KMS-11 (cell line): Measurements from ENCODE around the gene WDR62.

Source experiments
- H2AFZ ChIP-seq: fragments of 200-600 bp; sonication (generic); 2 replicates; pipeline ENCODE4 v1.6.1; 2016; ENCODE audit warnings: antibody characterized with exemption, mixed run types, low read depth
- H3K27ac ChIP-seq: fragments of 200-600 bp; sonication (generic); 2 replicates; pipeline ENCODE4 v1.6.1; 2016; ENCODE audit warnings: mild to moderate bottlenecking, mixed run types
- H3K27me3 ChIP-seq: fragments of 200-600 bp; sonication (generic); 2 replicates; pipeline ENCODE4 v1.6.1; 2017; ENCODE audit warnings: mild to moderate bottlenecking, low read depth, mixed run types, moderate library complexity; ENCODE audit not compliant: insufficient read depth
- H3K36me3 ChIP-seq: fragments of 200-600 bp; sonication (generic); 2 replicates; pipeline ENCODE4 v1.6.1; 2017; ENCODE audit warnings: mild to moderate bottlenecking, mixed run types; ENCODE audit not compliant: insufficient read depth
- H3K4me1 ChIP-seq: fragments of 200-600 bp; sonication (generic); 2 replicates; pipeline ENCODE4 v1.6.1; 2016; ENCODE audit warnings: mild to moderate bottlenecking, low read depth, mixed run types; ENCODE audit not compliant: poor library complexity, severe bottlenecking
- H3K4me2 ChIP-seq: fragments of 200-600 bp; sonication (generic); 2 replicates; pipeline ENCODE4 v1.7.0; 2016; ENCODE audit warnings: mild to moderate bottlenecking, mixed run types
- H3K4me3 ChIP-seq: fragments of 200-600 bp; sonication (generic); IDR thresholded peaks from 2 replicates; pipeline ENCODE4 v1.6.1; 2017; ENCODE audit warnings: low read depth, low read length, mixed read lengths; ENCODE audit not compliant: insufficient read depth
- H3K79me2 ChIP-seq: fragments of 200-600 bp; sonication (generic); 2 replicates; pipeline ENCODE4 v1.6.1; 2016; ENCODE audit warnings: low read depth, mixed run types; ENCODE audit not compliant: insufficient read depth
- H3K9ac ChIP-seq: fragments of 200-600 bp; sonication (generic); 2 replicates; pipeline ENCODE4 v1.6.1; 2016; ENCODE audit warnings: mild to moderate bottlenecking, mixed run types
- H4K20me1 ChIP-seq: fragments of 200-600 bp; sonication (generic); 2 replicates; pipeline ENCODE4 v1.6.1; 2016; ENCODE audit warnings: mild to moderate bottlenecking, mixed run types; ENCODE audit not compliant: insufficient read depth
- TF ChIP-seq, protein P1 (sequence below): fragments of 200-600 bp; sonication (generic); conservative IDR thresholded peaks from 2 replicates; pipeline ENCODE4 v1.6.1; 2017; ENCODE audit warnings: low read depth, mild to moderate bottlenecking, antibody characterized with exemption, low read length, moderate library complexity, mixed read lengths

Gene WDR62

DNA sequence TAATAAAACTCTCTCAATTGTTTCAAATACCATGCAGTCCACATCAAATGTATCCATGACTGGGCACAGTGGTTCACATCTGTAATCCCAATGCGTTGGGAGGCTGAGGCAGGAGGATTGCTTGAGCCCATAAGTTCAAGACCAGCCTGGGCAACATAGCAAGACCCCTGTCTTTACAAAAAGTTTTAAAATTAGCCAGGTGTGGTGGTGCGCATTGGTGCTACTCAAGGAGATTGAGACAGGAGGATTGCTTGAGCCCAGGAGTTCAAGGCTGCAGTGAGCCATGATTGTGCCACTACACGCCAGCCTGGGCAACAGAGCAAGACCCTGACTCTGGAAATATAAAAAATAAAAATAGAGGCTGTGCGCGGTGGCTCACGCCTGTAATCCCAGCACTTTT, 27.0 kb upstream of the WDR62 start:
- H3K9ac ChIP-seq, result no peak overlapping the region
- H4K20me1 ChIP-seq, result no peaks in the 10 kb centered on the region
- no peak overlapping the region for H3K27ac ChIP-seq
- TF ChIP-seq, protein P1, sequence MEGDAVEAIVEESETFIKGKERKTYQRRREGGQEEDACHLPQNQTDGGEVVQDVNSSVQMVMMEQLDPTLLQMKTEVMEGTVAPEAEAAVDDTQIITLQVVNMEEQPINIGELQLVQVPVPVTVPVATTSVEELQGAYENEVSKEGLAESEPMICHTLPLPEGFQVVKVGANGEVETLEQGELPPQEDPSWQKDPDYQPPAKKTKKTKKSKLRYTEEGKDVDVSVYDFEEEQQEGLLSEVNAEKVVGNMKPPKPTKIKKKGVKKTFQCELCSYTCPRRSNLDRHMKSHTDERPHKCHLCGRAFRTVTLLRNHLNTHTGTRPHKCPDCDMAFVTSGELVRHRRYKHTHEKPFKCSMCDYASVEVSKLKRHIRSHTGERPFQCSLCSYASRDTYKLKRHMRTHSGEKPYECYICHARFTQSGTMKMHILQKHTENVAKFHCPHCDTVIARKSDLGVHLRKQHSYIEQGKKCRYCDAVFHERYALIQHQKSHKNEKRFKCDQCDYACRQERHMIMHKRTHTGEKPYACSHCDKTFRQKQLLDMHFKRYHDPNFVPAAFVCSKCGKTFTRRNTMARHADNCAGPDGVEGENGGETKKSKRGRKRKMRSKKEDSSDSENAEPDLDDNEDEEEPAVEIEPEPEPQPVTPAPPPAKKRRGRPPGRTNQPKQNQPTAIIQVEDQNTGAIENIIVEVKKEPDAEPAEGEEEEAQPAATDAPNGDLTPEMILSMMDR, result no peak
- H3K79me2 ChIP-seq, result no peaks in the 10 kb centered on the region
- H2AFZ ChIP-seq, result no peak overlapping the region
- H3K27me3 ChIP-seq, result no peaks in the 10 kb centered on the region
- H3K4me1 ChIP-seq, result no peaks in the 10 kb centered on the region
- H3K4me3 ChIP-seq, result no peak overlapping the region
- H3K36me3 ChIP-seq, result no peaks in the 10 kb centered on the region
- H3K4me2 ChIP-seq, result no peak overlapping the region

DNA sequence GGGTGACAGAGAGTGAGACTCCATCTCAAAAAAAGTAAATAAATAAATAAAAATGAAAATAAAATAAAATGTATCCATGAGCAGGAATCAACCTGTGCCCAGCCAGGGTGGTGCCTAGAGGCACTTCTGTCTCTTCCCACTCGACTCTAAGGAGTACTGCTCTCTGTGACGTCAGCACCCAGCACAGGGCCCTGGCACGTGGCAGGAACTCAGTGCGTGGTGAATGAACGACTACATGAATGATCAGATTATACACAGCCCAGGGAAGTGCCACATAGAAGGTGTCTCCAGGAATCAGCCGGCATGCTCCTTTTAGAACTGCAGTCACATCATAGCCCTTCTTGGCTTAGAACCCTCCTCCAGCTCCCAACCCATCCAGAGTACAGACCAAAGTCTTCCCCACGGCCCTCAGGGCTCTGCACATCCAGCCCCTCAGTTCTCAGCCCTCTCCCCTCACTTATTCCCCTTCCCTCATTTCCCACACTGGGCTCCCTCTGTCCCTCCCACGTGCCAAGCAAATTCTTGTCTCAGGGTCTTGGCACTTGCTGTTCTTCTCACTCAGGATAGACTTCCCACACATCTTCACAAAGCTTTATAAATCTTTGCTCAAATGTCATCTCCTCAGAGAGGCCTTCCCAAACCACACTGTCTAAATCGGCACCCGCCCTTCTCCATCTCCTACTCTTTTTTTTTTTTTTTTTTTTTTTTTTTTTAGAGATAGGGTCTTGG, 26.2 kb upstream of the WDR62 start:
- Histone ChIP-seq H3K4me2 (no peak overlapping the region), H3K9ac (no peak overlapping the region), H3K4me1 (no peaks in the 10 kb centered on the region), H3K36me3 (no peaks in the 10 kb centered on the region), H3K27me3 (no peaks in the 10 kb centered on the region), H3K27ac (no peak overlapping the region), H4K20me1 (no peaks in the 10 kb centered on the region), H2AFZ (no peak overlapping the region), H3K79me2 (no peaks in the 10 kb centered on the region), H3K4me3 (no peak overlapping the region)
- TF ChIP-seq, protein P1, result no peak

DNA sequence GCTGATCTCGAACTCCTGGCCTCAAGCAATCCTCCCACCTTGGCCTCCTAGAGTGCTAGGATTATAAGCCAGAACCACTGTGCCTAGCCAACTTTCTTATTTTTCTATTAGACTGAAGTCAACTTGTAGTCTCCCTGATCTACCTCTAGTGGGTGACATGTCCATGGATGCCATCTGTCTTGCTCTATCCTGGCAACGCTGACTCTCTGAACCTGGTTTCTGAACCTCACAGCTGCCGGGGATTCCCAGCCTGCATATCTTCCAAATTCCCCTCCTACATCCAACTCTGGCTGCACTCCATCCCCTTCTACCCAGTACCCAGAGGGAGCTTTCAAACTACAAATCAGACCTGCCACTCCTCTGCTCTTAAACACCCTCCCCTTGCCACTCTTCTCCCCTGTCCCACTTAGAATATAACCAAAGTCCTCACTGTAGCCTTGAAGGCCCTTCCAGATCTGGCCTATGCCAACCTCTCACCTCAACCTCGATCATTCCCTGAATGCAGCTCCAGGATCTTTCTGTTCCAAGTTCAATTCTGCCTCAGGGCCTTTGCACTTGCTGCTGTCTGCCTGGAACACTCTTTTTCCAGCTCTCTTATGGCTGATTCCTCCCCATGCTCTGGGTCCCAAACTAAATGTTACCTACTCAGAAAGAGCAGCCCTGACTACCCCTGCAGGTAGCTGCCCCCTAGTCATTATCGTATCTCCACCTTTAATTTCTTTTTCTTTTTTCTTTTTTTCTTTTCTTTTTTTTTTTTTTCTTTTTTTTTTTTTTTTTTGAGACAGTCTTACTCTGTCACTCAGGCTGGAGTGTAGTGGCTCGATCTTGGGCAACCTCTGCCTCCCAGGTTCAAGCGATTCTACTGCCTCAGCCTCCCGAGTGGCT, 24.2 kb upstream of the WDR62 start:
- no peak overlapping the region for H2AFZ ChIP-seq
- H3K4me1 ChIP-seq, result no peaks in the 10 kb centered on the region
- no peaks in the 10 kb centered on the region for H4K20me1 ChIP-seq
- no peak overlapping the region for H3K9ac ChIP-seq
- TF ChIP-seq, protein P1, result peak; percentile 34; the same call in 1 of the 2 replicates
- no peaks in the 10 kb centered on the region for H3K36me3 ChIP-seq
- H3K4me2 ChIP-seq, result no peak overlapping the region
- peak overlapping the region; percentile 20; the same call in 1 of the 2 replicates for H3K27ac ChIP-seq
- no peaks in the 10 kb centered on the region for H3K79me2 ChIP-seq
- H3K27me3 ChIP-seq, result no peaks in the 10 kb centered on the region
- H3K4me3 ChIP-seq, result no peak overlapping the region

DNA sequence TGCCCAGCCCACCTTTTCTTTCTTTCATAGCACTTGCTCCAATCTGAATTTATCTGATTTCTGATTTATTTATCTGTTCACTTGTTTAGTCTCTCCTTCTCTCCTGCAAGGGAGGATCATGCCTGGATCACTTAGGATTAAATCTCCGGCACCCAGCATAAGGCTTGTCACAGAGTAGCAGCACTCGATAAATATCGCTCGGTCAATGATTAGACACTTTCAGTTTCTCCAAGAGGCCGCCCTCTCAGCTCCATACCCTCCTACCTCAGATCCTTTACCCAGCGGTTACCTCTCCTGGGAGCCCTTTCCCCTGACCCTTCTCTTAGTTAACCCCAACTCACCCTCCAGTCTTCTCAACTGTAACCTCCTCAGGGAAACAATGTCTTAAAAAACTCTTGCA, 23.4 kb upstream of the WDR62 start:
- Histone ChIP-seq H3K4me3 (no peak overlapping the region), H3K27ac (no peak overlapping the region), H3K9ac (no peak overlapping the region), H4K20me1 (no peaks in the 10 kb centered on the region), H3K79me2 (no peaks in the 10 kb centered on the region), H3K27me3 (no peaks in the 10 kb centered on the region), H2AFZ (no peak overlapping the region), H3K36me3 (no peaks in the 10 kb centered on the region), H3K4me1 (no peaks in the 10 kb centered on the region), H3K4me2 (no peak overlapping the region)
- TF ChIP-seq, protein P1, result no peak
